ENCODE results near the gene LRMDA.
"Not testable (repeated sequence)": the region's sequence is repeated elsewhere in the genome, so short reads cannot be mapped to it uniquely, and the experiment has no call there.

The LRMDA gene

DNA sequence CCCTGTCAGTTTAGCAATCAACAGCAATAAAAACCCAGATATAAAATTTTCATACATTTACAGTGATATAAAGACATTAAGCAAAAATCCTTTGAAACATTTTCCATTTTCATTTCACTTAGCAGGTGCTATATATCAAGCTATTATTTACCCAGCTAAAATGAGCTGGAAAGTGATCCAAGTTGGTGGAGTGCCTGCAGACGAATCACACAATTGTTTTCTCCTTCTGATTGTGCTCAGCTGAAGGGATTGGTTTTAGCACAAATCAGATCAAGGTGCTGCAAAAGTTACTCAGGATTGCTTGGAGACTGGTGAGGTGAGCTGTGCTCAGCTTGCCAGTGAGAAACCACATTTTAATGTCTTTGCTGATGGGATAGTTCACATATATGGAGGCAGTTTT lies 138.1 kb downstream of the LRMDA start:
- DNase-seq (ENCODE audit: low read depth in 2 of 2, low spot score in 1 of 2), result no peak

GRCh38 chr10:75572478-75572877 lies 141.1 kb downstream of the LRMDA start:
- DNase-seq (ENCODE audit: low read depth in 2 of 2, low spot score in 1 of 2), result no peak

- DNase-seq (ENCODE audit: low read depth in 2 of 2, low spot score in 1 of 2), result no peak
Measured at GRCh38 chr10:75575940-75576339, 144.5 kb downstream of the LRMDA start.

DNA sequence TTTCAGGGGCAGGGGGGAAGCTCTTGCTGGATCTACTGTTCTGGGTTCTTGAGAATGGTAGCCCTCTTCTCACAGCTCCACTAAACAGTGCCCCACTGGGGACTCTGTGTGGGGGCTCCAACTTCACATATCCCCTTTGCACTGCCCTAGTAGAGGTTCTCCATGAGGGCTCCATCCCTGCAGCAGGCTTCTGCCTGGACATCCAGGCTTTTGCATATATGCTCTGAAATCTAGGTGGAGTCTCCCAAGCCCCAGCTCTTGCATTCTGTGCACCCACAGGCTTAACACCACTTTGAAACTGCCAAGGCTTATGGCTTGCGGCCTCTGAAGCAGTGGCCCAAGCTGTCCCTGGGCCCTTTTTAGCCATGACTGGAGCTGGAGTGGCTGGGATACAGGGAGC lies 150.7 kb downstream of the LRMDA start:
- DNase-seq (ENCODE audit: low read depth in 2 of 2, low spot score in 1 of 2), result no peak

- DNase-seq (ENCODE audit: low read depth in 2 of 2, low spot score in 1 of 2), result no peak
Measured at GRCh38 chr10:75585294-75585693, 153.9 kb downstream of the LRMDA start.

DNA sequence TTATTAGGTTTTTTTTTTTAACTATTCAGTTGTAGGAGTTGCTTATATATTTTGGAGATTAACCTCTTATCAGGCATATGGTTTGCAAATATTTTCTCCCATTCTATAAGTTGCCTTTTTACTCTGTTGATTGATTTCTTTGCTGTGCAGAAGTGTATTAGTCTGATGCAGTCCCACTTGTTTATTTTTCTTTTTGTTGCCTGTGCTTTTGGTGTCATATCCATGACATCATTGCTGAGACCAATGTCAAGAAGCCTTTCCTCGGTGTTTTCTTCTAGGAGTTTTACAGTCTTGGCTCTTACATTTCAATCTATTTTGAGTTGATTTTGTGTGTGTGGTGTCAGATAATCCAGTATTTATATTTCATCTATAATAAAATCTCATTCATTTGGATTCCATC lies 155.4 kb downstream of the LRMDA start:
- DNase-seq (ENCODE audit: low read depth in 2 of 2, low spot score in 1 of 2), result no peak

- DNase-seq (ENCODE audit: low read depth in 2 of 2, low spot score in 1 of 2), result no peak
Measured at GRCh38 chr10:75588031-75588430, 156.6 kb downstream of the LRMDA start.

GRCh38 chr10:75589895-75590654 lies 158.7 kb downstream of the LRMDA start:
- DNase-seq (ENCODE audit: low read depth in 2 of 2, low spot score in 1 of 2), result no peak

DNA sequence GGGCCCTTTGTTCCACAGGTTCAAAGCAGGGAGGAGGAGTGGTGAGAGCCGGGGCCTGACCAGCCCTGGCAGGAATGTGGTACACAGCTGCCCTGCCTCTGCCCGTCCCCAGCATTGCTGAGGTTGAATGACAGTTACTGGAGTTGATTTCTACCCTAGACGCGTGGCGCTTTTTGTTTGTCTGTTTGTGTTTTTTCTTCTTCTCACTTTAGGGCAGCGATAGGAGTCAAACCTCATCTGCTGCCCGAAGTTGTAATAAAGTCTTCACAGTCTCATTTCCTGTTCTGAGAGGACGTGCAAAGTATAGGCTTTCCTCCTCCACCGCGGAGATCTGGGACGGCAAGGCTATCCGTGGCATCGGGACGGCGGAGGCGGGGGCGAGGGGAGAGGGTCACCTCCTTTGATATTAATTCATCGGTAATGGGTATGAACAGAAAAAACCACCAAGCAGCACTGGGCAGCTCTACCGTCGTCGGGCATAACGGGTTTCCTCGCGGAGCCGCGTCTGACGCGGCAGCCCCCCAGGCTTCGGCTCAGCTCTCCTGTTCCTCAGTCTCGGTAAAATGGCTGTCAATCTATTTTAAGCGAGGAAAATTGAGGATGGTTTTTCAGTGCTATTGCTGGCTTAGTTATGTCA lies 160.8 kb downstream of the LRMDA start:
- DNase-seq (ENCODE audit: low read depth in 2 of 2, low spot score in 1 of 2), result no peak

DNA sequence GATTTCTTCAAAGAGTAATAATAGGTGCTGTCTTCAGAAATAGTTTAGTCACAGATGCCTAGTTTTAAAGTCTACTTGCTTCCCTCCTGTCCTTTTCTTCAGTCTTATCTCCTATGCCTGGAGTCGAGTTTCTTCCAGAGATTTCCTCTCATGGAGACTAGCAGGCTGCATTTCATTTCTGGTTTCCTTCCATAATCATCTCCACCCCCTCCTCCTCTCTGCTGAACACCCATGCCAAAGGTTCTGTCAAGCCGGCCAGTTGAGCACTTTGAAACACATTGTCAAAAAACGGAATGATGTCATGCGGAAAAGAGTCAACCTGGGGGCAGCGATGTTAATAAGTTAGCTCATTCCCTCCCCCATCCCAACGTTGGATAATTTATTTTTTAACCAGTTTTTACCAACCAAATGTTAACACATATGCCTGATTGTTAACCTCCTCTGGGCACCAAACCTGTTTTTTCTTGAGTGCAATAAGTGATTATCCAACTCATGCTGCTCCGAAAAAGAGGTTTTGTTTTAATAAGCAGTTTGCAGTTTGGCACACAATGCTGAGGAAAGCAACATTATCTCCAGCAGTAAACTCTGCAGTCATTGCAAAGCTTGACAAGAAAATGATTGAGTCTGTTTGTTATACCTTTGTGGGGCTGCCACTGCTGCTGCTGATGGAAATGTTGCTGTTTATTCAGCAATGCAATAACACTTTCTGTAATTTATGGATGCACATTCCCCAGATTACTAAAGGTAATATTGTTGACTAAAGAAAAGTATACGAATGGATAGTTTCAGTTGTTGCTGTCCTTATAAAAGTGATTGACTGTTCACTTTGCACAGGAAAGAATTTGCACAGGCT lies 161.6 kb downstream of the LRMDA start:
- no peak for DNase-seq (ENCODE audit: low read depth in 2 of 2, low spot score in 1 of 2)

GRCh38 chr10:75593692-75594556 lies 162.5 kb downstream of the LRMDA start:
- no peak for DNase-seq (ENCODE audit: low read depth in 2 of 2, low spot score in 1 of 2)

- DNase-seq (ENCODE audit: low read depth in 2 of 2, low spot score in 1 of 2), result no peak
Measured at GRCh38 chr10:75596930-75597620, 165.7 kb downstream of the LRMDA start.

DNA sequence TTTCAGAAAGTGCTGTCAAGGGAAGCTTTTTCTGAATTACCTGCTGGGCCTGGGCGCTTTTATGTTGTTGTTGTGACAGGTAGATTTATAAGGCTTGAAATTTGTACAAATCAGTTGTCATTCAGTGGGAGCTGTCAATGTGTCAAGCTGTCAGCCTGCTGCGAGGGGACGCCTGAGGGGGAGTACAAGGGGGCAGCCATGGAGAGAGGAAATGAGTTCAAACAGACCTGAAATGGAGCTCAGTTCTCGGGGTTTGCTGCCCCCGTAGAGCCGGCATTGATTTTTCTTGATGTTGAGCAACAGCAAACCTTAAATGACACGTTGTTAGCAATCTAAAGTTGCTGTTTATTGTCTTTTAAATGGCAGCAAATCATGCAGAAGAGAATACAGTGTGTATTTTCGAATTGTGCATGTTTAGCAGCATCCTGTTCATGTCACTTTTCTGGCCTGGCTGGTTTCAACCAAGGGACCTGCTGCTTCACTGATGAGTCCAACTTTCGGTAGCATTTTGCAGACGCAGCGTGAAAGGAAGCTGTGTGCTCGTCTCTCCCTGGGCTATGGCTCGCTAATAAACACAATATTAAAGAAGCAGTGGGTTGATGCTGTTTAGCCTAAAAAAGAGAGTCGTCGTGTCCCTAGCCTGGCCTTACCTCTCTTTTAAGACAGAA lies 166.5 kb downstream of the LRMDA start:
- DNase-seq (ENCODE audit: low read depth in 2 of 2, low spot score in 1 of 2), result no peak

- no peak for DNase-seq (ENCODE audit: low read depth in 2 of 2, low spot score in 1 of 2)
Measured at GRCh38 chr10:75598998-75599397, 167.6 kb downstream of the LRMDA start.

DNA sequence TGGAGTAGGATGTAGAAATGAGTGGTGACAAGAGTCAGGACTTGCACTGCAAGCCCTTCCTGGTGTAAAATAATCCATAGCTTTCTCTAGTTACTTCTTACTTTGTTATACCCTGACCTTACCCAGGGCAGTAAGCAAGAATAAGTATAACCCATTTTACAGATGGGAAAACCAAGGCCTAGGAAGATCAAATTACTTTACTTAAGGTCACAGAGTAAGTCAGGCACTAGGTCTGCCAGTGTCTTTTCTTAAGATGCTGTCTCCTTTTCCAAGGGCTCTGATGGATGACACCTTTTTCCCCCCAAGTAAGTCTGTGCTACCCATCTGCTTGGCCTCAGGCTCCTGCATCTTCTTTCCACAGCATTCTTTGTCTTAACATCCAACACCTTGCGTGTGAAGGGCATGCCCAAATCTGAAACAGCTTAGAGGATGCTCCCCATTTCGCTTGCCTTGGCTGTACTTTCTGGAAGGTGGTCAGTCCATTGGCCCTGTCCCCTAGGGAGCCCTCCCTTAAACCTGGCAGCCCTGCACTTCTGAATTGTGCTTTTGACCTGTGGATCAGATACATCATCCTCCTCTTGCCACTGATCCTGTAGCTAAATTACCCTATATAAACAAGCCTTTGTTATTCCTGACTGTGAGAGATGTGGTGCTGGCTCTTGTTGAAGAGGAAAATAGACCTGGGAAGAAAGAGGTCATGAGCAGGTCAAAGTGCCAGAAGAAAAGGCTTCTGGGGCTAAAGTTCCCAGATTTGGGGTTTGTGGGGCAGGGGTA lies 168.6 kb downstream of the LRMDA start:
- no peak for DNase-seq (ENCODE audit: low read depth in 2 of 2, low spot score in 1 of 2)

- DNase-seq (ENCODE audit: low read depth in 2 of 2, low spot score in 1 of 2), result no peak
Measured at GRCh38 chr10:75600833-75601232, 169.4 kb downstream of the LRMDA start.

DNA sequence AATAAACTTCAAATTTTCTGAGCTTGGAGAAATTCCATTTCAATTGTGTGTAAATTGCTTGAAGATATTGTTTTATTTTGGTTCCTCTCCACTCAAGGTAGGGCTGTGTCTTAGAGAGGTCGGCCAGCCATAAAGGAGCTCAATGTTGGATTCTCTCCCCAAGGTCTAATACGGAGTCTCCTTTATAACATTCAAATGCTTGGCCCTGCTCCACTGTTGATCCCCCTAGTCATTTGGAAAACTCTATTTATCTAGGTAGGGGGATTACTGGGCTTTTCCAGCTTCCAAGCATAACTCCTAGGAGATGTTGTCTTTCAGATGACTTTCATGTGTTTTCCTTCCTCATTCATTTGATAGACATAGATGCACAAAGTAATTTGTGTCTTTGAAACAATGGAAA lies 170.9 kb downstream of the LRMDA start:
- DNase-seq (ENCODE audit: low read depth in 2 of 2, low spot score in 1 of 2), result no peak

- no peak for DNase-seq (ENCODE audit: low read depth in 2 of 2, low spot score in 1 of 2)
Measured at GRCh38 chr10:75605096-75605495, 173.7 kb downstream of the LRMDA start.

GRCh38 chr10:75605795-75606194 lies 174.4 kb downstream of the LRMDA start:
- DNase-seq (ENCODE audit: low read depth in 2 of 2, low spot score in 1 of 2), result not testable (repeated sequence)

All from stimulated activated CD8-positive, alpha-beta memory T cell treated with anti-CD3 and anti-CD28 coated beads, Interleukin-4, amount 100 ng/mL, for 1 hour (primary cell).